HFFc6 (cell line): Measurements from ENCODE around the gene GARRE1. TPM values are rescaled to one million over a fixed set of nuclear protein-coding genes. Genes with fewer than 3 reads are reported as not detected.

Experiments
- DNase-seq: peaks from one replicate; pipeline ENCODE4 v3.0.0-alpha.2; 2018
- H3K27ac Mint-ChIP-seq: 2 replicates; pipeline ENCODE4 v1.8.0; 2020; ENCODE audit warnings: mild to moderate bottlenecking, mixed read lengths
- H3K27me3 Mint-ChIP-seq: 2 replicates; pipeline ENCODE4 v1.8.0; 2021; ENCODE audit warnings: mild to moderate bottlenecking, moderate library complexity, mixed read lengths; ENCODE audit not compliant: insufficient read depth
- H3K36me3 Mint-ChIP-seq: 2 replicates; pipeline ENCODE4 v1.8.0; 2021; ENCODE audit warnings: low read depth, mixed read lengths
- H3K4me1 Mint-ChIP-seq: 2 replicates; pipeline ENCODE4 v1.8.0; 2020; ENCODE audit warnings: low read depth, mixed read lengths
- H3K4me3 Mint-ChIP-seq: 2 replicates; pipeline ENCODE4 v1.8.0; 2020; ENCODE audit warnings: mild to moderate bottlenecking, moderate library complexity, mixed read lengths
- H3K9me3 Mint-ChIP-seq: 2 replicates; pipeline ENCODE4 v1.8.0; 2020; ENCODE audit warnings: mild to moderate bottlenecking, mixed read lengths
- CTCF ChIP-seq: fragments of 200-600 bp; sonication (generic); IDR thresholded peaks from 2 replicates; pipeline ENCODE4 v1.5.0; 2021; ENCODE audit warnings: antibody characterized with exemption, mild to moderate bottlenecking
- total RNA-seq, 6 experiments: library from RNA; stranded (reverse); fragmentation: NEBNext Ultra II Directional; extraction: Animal tissue kit (Norgen Biotek cat#: 25700); gene quantifications; 2 replicates in 1 of 6; 3 replicates in 5 of 6; pipeline ENCODE4 v1.2.3, GENCODE V29; 2021

GARRE1 gene
- total RNA-seq, 6 experiments from 2014 or later: 16.2 to 26.0 (median 22.7) TPM

- TF ChIP-seq CTCF: no peak
- Mint-ChIP-seq H3K9me3 (no peaks in the 10 kb centered on the region), H3K27me3 (no peaks in the 10 kb centered on the region; the same call in 1 of the 2 replicates), H3K4me1 (peaks cover 63% of the 10 kb centered on the region), H3K36me3 (peaks cover 18% of the 10 kb centered on the region), H3K4me3 (peak overlapping the region; percentile 74), H3K27ac (peak overlapping the region; percentile 29)
- DNase-seq: no peak
Observed at GRCh38 chr19:34261334-34262109, 7.2 kb downstream of the GARRE1 start.

- H3K4me3 Mint-ChIP-seq: no peak overlapping the region
- H3K27me3 Mint-ChIP-seq: no peaks in the 10 kb centered on the region; the same call in 1 of the 2 replicates
- H3K27ac Mint-ChIP-seq: peak overlapping the region; percentile 55; the same call in 1 of the 2 replicates
Observed at GRCh38 chr19:34263745-34264237, 9.4 kb downstream of the GARRE1 start.

GRCh38 chr19:34265221-34265650, 10.9 kb downstream of the GARRE1 start:
- Mint-ChIP-seq H3K4me1 (peaks cover 62% of the 10 kb centered on the region), H3K27me3 (no peaks in the 10 kb centered on the region; the same call in 1 of the 2 replicates), H3K27ac (no peak overlapping the region), H3K9me3 (no peaks in the 10 kb centered on the region), H3K36me3 (peaks cover 32% of the 10 kb centered on the region), H3K4me3 (no peak overlapping the region)
- no peak for TF ChIP-seq CTCF
- no peak for DNase-seq

More at GRCh38 chr19:34263745-34264237, 9.4 kb downstream of the GARRE1 start:
- no peak for TF ChIP-seq CTCF
- DNase-seq: no peak
- no peaks in the 10 kb centered on the region for H3K9me3 Mint-ChIP-seq
- H3K36me3 Mint-ChIP-seq: peaks cover 27% of the 10 kb centered on the region
- H3K4me1 Mint-ChIP-seq: peaks cover 60% of the 10 kb centered on the region

GRCh38 chr19:34269081-34269480, 14.7 kb downstream of the GARRE1 start:
- Mint-ChIP-seq H3K27me3 (no peaks in the 10 kb centered on the region; the same call in 1 of the 2 replicates), H3K27ac (peak overlapping the region; percentile 98), H3K4me1 (peaks cover 72% of the 10 kb centered on the region)

GRCh38 chr19:34269489-34269888, 15.1 kb downstream of the GARRE1 start:
- DNase-seq: no peak
- Mint-ChIP-seq H3K36me3 (peaks cover 36% of the 10 kb centered on the region), H3K27ac (peak overlapping the region; percentile 98), H3K4me3 (peak overlapping the region; percentile 85), H3K27me3 (no peaks in the 10 kb centered on the region; the same call in 1 of the 2 replicates), H3K4me1 (peaks cover 74% of the 10 kb centered on the region), H3K9me3 (no peaks in the 10 kb centered on the region)
- no peak for TF ChIP-seq CTCF

More at GRCh38 chr19:34269081-34269480, 14.7 kb downstream of the GARRE1 start:
- DNase-seq: no peak
- no peak for TF ChIP-seq CTCF
- Mint-ChIP-seq H3K4me3 (no peak overlapping the region), H3K36me3 (peaks cover 37% of the 10 kb centered on the region), H3K9me3 (no peaks in the 10 kb centered on the region)
